HG03108 (cell line): Measurements from ENCODE around the gene CNTNAP5.

Experiments
- ATAC-seq: cut with Tn5 transposase; IDR thresholded peaks from one replicate; pipeline ENCODE4 v1.9.1; 2021; ENCODE audit warnings: moderate library complexity; ENCODE audit not compliant: unreplicated experiment

Gene CNTNAP5

DNA sequence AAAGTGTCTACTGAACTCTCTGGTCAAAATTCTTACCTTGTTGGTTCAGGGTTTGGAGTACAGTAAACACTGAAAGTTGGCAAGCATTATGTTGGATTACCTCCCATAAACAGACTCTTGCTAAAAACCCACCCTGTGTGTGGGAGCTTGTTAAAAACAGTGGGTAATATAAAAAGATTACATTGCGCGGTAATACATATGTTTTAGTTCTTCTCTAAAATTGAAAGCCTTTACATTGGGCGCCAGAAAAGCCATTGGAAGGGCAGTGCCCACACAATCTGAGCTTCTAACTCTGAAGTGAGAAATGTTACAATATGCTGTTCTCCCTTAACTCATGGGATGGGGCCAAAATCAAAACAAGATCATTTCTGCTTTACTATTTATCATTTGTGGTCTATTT lies 510.7 kb downstream of the CNTNAP5 start:
- ATAC-seq = no peak

DNA sequence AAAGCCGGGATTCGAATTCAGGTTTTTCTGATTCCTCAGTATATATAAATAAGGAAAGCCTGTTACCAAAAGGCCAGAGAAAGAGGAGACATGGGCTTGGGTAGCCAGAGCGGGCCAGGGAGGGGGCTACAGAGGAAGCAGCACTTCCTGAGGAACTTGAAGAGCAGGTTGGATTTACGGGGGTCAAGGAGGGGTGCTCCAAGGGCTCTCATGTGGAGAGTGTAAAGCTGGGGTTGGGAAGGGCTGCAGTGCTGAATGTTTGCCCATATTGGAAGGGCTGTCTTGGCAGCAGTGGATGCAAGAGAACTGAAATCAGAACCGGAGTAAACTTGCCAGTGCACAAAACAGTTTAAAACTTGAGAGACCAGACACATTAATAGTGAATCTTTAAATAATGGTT lies 511.5 kb downstream of the CNTNAP5 start:
- ATAC-seq = no peak

DNA sequence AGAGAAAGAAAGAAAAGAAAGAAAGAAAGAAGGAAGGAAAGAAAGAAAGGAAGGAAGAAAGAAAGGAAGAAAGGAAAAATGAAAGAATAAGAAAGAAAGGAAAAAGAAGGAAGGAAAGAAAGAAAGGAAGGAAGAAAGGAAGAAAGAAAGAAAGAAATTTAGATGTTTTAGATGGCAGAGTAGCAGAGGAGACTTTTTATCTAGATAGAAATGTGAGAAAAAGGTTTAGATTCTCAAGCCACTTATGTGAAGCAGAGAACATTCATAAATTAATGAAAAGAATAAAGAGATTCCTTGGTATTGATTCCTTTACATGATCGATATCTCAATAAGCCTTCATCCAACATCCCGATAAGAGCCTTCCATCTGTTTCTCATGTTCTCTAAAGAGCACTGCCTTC lies 513.5 kb downstream of the CNTNAP5 start:
- no peak for ATAC-seq

DNA sequence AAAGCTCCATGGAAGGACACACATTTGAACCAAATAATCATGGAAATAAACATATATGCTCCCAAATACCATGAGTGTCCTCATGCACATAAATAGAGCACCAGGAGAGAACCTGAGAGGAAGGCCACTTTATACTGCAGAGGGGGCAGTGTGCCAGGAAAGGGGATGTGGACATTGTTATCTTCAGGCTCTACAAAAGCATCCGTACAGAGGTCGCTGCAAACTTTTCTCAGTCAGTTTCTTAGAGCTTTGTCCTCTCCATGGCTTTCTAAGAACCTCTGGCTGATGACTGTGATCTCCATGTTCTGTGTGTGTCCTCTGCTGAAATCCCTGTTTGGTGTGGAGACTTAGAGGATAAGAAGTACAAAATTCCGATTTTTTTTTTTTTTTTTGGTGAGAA lies 515.7 kb downstream of the CNTNAP5 start:
- ATAC-seq = no peak

DNA sequence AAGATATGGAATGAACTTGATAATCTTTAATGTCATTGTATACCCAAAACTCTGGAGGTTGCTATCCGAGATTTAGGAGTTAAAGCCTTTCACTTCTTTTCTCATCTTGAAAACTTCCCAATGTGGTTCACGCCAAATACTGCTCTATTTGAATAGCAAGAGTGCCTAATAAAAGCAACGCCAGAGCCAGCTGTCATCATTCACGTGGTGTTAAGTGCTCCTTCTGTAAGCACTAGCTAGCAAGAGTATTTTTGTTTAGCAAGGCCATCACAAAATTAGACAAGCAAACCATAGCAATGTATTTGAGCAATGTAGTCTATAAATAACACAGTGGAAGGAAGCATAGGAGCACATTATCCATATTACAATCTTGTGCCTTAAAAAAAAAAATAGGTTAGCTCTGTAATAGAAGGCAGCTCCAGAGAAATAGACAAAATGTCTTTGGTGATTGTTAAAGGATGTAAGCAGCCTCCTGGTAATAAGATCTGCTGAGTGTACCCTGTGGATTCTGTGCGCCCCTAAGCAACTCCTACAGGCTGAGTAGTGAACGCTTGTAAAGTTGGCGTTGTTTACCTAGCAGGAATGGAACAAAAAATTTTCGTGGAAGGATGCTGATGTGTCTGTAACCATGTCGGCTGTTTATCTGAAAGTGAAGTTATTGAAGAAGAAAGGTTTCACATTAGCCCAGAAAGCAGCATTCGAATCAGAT lies 518.0 kb downstream of the CNTNAP5 start:
- ATAC-seq = no peak

DNA sequence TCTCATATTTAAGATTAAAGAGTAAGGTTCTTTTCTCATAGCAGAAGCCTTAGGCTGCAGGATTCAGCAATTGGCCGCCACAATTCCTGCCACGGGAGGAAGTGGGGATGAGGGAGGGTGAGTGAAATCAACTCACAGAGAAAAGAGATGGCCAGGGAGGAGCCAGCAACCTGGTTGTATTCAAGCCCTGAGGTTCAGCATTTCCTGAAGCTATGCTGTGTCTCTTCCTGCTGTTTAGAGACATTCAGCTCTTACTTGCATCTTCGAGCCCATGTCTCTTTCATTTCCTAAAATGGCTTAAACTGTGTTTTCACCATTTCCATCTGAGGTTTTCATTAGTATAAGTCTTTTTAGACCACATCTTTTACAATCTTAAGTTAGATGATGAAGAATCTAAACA lies 522.6 kb downstream of the CNTNAP5 start:
- no peak for ATAC-seq

DNA sequence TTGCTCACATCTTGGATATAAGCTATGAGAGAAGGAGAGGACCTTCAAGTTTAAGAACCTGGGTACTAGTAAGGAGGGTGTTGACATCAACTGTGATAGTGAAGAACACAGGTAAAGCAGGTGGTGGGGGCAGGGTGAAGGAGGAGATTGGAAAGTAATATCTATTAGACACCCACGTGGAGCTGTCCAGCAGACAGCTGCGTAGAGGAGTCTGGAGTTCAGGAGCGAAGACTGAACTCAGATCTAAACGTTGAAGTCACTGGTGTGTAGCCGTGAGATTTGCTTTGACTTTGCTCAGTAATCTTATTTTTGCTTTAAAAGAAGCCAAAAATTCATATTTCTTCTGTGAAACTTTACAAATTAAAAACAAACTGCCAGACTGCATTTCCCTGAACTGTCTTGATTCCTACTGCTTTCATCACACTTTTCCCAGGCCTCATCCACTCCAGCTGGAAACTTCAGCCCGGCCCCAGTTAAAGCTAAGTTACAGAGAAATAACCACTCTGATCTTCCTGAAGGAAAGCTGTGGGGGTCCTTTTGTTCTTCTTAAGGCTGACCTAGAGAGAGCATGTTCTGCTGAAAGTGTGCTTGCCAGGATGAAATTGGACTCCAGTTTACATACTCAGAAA lies 533.3 kb downstream of the CNTNAP5 start:
- ATAC-seq = no peak

DNA sequence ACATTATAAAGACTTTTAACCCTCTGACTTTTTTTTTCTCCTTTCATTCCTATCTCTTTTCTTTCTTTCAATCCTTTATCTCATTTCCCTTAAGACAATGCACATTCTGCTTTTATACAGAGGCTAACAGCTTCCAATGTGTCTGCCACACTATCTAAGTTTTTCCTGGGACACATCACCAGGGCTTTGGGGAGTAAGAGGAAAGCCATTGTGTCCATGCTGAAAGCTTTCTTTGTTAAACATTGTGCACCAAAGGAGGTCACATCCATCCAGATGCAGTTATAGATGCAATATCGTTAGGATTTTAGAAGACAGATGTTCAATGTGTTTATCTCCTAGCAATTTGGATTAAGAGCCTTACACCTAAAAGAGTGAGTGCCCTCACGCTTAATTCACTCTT lies 534.1 kb downstream of the CNTNAP5 start:
- ATAC-seq = no peak

DNA sequence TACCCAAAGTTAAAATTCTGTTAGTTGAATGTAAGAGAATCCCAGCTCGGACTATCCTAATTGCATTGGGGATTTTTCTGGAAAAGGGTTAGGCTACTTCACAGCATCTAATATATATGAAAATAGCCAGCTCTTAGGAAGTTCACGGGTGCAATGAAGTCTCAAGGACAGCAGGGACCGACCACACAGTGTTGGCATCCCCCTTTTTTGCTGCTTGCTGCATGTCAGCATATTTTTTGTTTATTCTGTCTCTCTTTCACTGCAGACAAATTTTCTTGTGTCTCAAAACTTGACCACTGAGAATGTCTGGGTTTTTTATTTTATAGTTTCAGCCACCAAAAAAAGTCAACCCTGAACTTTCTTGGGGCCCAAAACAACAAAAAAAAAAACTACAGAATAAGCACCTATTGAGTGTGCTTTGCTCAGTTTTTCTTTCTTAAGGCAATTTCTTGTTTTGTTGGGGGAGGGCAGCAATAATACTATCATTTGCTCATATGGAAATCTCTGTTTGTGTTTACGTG lies 535.6 kb downstream of the CNTNAP5 start:
- no peak for ATAC-seq

DNA sequence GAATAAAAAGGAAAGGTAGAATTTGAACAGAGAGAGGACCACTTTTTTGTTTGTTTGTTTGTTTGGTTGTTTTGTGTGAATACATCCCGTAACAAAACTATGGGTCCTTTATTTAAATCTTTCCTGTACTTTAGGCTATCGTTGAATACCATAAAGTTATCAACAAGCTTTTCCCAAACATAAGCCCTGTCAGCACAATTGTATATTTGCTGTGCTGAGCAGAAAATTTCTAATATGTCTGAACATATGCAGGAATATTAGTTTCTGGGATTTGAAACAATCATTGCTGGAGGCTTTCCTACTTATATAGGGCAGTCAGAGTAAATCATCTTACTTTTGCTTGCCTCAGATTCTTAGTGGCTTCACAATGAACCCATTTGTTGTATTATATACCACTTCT lies 536.4 kb downstream of the CNTNAP5 start:
- no peak for ATAC-seq

DNA sequence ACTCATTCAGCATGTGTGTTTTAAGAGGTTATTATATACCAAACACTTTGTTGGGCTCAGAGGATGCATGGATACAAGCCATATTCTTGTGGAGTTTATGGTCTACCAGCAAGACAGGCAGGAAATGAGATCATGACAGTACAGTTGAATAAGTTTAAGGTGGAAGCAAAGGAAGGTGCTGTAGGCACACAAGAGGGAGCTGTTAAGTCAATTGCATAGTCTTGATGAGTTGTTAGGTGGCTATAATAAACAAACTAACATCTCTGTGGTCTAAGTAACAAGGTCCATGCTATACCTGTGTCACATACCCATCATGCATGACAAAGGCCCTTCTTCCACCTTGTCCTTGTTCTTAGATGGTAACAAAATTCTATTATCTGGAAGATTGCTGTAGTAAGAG lies 538.3 kb downstream of the CNTNAP5 start:
- ATAC-seq = no peak

DNA sequence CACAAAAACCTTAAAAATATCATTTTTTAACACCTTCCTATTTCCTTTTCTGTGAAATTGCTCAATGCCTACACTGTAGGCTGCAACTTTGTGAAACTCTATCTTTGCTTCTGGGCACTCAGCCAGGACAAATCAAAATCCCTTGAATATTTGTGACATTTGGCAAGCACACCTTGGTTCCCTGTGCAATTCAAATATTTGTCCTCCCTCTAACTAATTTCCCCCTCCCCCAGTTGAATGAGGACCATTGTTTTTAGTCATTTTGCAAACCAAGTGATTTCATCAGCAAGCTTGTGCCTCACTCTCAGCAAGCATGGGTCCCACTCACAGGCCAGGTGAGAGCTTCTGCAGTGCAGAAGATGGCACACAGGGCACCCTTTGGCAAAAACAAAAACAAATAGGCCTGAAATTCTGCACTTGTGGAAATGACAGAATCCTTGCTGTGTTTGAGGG lies 541.5 kb downstream of the CNTNAP5 start:
- no peak for ATAC-seq

DNA sequence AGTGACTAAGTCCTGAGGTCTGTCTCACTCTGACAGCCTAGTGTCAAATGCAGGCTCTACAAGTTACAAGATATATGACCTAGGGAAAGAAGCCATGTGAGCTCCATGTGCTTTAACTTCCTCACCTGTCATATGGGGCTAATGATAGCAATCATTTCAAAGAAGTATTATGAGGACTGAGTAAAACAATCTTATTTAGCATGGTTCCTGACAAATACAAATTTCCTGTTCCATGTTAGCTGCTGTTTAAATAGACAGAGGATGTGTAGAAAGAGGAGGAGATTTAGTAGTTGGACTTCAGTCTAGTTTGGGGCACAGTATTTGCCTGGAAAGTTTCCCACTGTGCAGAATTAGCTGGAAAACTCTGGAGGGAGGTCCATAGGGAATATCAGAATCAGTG lies 545.8 kb downstream of the CNTNAP5 start:
- ATAC-seq = no peak

DNA sequence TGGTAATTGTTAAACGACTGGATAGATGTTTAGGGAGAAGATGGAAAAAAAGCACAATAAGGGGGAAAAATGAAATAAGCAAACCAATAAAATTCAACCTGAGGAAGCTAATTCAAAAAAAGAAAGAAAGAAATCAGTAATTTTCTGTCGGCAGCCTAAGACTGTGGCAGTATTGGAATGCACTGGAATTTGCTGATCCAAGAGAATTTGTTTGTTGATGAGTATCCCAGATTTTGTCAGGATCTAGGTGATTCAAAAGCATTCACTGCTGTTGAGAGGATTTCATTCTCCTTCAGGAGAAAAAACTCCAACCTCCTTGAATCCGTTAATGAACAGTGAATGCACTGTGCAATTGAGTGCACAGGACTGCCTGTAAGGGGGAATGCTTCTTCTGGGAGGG lies 546.7 kb downstream of the CNTNAP5 start:
- no peak for ATAC-seq

DNA sequence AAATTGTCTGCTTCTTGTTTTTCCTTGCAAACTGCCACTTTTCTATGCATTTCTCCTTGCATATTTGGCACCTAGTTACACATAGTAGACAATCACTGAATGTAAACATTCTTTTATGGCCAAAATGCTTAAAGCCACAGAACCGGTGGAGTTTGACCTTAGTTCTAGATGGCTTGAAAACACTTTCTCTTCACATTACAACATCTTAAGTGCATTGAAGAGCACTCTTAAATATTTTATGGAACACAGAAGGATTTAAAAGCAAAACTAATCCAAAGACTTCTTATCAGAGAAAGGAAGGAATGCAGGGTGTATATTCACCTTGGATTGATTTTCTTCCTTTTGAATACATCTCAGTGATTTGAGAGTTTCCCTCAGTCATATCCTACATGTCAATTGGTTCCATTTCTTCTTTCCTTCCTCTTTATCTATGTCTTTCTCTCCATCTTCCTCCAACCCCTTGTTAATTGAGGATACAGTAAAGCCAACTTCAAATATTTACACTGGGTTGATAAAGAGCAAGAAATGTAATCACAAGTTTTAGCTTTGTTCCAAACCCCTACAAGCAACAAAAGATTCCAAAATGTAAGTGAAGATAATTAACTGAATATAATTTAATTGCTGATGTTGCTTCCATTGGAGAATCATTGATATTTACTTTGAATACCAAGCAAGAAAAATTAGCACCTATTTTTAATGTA lies 548.0 kb downstream of the CNTNAP5 start:
- ATAC-seq = no peak

DNA sequence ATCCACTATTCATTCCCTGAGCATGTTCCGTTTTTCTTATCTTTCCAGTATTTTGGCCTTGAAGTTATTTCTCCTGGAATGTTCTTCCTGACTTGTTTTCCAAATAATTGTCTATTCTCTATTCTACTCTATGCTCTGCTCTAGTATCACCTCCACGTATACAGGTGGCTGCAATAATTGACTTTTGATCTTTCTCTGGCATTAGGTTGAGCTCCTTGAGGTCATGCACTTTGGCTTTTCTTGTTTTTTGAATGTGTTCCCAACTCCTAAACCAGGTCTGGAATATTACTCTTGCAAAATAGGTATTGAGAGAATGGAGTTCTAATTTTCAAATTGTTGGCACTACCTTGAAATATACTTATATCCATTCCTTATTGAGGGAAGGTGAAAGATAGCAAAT lies 550.4 kb downstream of the CNTNAP5 start:
- no peak for ATAC-seq

DNA sequence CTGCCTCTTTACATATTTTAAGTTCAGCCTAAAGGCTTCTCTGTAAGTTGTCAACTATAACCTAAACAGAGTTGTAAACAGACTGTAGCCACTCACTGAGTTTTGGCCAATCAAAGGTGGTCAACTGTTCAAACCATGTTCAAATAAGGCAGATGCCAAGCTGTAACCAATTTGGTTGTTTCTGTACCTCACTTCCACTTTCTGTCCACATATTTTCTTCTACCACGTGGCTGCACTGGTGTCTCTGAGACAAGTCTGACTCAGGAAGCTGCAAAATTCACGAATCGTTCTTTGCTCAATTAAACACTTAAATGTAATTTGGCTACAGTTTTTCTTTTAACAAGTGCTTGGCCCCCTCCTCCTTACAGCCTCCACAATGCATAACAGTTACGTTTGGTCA lies 555.2 kb downstream of the CNTNAP5 start:
- no peak for ATAC-seq

DNA sequence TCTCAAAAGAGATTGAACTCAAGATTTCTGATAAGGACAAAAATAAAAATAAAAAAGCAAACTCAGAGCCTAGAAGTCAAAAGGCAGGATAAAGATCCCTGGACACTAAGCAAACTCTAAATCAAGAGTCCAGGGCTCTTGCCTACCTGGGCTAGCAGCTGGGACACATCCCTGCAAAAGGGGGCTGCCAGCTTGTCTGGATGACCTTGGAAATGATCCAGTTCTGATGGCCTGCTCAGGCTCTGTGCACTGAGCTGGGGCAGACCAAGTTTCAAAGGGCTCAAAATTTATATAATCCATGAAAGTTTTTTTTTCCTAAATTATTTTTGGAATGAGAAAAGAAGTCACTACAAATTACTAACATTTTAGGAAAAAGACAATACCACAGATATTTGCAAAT lies 557.3 kb downstream of the CNTNAP5 start:
- ATAC-seq = no peak

DNA sequence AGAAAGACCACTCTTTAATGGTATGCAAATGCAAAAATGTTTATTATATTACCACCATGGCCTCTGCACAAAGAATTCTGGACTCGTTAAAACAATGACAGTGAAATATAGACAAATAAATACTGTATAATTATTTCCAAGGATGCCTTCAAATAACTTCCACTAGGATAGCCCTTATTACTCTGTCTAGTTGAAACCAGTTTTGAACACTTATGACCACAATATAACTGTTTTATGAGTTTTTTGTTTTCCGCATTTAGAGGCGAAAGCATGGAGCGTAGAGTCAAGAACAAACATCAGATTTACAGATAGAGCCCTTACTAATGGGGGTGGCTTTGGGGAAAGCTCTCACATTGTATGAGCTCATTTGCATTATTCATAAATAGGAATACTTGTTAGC lies 559.5 kb downstream of the CNTNAP5 start:
- no peak for ATAC-seq

DNA sequence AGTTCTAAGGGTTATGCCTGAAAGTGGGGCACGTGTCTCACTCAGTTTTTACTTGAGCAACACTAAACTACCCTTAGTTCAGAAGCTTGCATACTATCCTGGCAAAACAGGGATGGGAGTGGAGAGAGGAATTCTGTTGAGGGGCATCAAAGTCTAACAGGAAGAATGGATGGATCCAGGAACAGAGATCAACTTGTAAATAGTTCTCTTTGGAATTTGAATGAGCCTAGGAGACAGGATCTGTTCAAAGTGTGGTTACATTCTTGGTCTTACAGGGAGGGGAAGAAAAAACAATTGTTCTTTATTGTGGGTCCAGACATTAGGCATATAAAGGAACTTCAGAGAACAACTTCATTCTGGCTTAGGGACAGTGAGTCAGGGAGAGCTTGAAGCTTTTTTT lies 560.2 kb downstream of the CNTNAP5 start:
- no peak for ATAC-seq

DNA sequence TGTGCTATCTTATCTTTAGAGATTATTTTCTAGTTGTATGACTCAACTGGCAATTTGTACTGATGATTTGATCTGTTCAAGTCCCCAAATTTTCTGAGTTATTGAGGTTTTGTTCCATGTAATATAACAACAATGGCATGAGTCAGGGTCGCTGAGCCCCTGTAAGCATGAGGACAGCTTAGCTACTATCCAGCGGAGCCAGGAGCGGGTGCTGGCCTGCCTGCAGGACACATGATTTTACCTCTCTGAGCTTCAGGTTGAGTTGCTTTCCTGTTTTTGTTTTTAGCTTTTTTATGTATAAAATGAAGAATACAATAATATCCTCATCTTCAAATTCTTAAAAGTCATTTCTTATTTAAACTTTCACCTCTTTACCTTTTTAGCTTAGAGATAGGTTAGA lies 561.1 kb downstream of the CNTNAP5 start:
- no peak for ATAC-seq

DNA sequence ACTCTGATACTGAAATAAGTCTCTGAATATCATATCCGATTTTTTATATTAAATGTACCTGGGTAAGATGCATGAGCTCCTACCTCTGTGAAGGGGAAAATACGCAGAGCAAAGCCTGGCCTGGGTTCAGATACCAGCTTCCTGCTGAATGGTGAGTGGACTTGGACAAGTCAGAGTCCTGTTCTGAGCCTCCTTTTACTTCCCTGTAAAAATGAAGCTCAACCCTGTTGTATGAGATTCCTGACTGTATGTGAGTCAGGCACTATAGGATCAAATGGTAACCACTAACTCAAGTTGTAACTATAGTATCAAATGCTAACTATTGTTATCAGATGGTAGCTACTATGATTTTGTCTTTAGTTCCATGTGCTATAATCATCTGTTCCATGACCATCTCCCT lies 561.7 kb downstream of the CNTNAP5 start:
- no peak for ATAC-seq
